ENCODE results near the gene SLC18B1. TPM values are rescaled to one million over a fixed set of nuclear protein-coding genes. Genes with fewer than 3 reads are reported as not detected.

SLC18B1 gene
- total and polyA plus RNA-seq, 2 of the 8 experiments (the other 6 are each of a cell fraction or from before 2014, with no cell fraction given) = 17.2 to 23.4 TPM

DNA sequence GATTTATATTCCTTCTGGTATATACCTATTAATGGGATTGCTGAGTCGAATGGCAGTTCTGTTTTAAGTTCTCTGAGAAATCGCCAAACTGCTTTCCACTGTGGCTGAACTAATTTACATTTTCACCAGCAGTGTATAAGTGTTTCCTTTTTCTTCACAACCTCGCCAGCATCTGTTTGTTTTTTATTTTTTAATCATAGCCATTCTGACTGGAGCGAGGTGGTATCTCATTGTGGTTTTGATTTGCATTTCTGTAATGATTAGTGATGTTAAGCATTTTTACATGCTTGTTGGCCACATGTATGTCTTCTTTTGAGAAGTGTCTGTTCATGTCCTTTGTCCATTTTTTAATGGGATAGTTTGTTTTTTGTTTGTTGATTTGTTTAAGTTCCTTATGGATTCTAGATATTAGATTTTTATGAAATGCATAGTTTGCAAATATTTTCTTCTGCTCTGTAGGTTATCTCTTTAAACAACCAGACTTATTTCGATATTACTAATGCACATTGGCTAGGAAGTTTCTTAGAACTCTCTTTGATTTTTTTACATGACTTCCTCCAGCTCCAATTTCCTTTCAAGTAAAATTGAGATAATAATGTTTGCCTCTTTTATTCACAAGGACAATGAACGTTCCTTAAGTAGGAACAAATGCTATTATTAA is 72.4 kb downstream of the SLC18B1 start:
- DNase-seq (ENCODE audit: low read depth in 1 of 2, low spot score in 2 of 2) = no peak
- Histone ChIP-seq H3K9ac (replicated peaks in 1 of 4; ENCODE audit: extremely low read depth in 1 of 4, low read depth in 3 of 4, low read length in 3 of 4) (no peak overlapping the region), H3K4ac (replicated peaks; ENCODE audit: insufficient read length, low read depth, low read length) (no peak overlapping the region), H3K36me3 (ENCODE audit: control insufficient read depth in 2 of 4, insufficient read depth in 4 of 4, low read length in 3 of 4) (no peaks in the 10 kb centered on the region), H3K9me3 (ENCODE audit: insufficient read depth in 2 of 2, low read depth in 1 of 2, low read length in 1 of 2) (no peaks in the 10 kb centered on the region), H4K91ac (replicated peaks; ENCODE audit: insufficient read length, low read length) (no peak overlapping the region), H3K27ac (ENCODE audit: low read depth, low read length) (no peak overlapping the region), H3K79me2 (ENCODE audit: control insufficient read depth in 1 of 2, insufficient read depth in 2 of 2, low read length in 2 of 2) (no peaks in the 10 kb centered on the region), H3K14ac (ENCODE audit: insufficient read length) (no peak overlapping the region), H3K4me3 (ENCODE audit: extremely low read depth in 1 of 4, insufficient read depth in 2 of 4, low read depth in 3 of 4, low read length in 4 of 4) (no peak overlapping the region), H2BK120ac (replicated peaks; ENCODE audit: low read depth, low read length) (no peak overlapping the region), H2BK5ac (ENCODE audit: low read depth, low read length) (no peak overlapping the region), H3K4me1 (replicated peaks in 1 of 4; ENCODE audit: control insufficient read depth in 3 of 4, insufficient read depth in 4 of 4, low read length in 3 of 4) (no peaks in the 10 kb centered on the region), H2BK15ac (ENCODE audit: low read length) (no peak overlapping the region), H4K20me1 (replicated peaks in 1 of 2; ENCODE audit: control insufficient read depth in 1 of 2, insufficient read depth in 2 of 2, low read length in 2 of 2) (no peaks in the 10 kb centered on the region), H3K4me2 (ENCODE audit: insufficient read depth in 1 of 2, low read depth in 2 of 2, low read length in 2 of 2) (no peak overlapping the region), H4K5ac (ENCODE audit: insufficient read length, low read depth, low read length) (no peak overlapping the region), H2BK12ac (ENCODE audit: low read depth, low read length) (no peak overlapping the region), H2AK5ac (ENCODE audit: low read depth, low read length) (no peak overlapping the region), H3K27me3 (replicated peaks in 1 of 4; ENCODE audit: control insufficient read depth in 3 of 4, extremely low read depth in 1 of 4, insufficient read depth in 3 of 4, low read length in 3 of 4) (no peaks in the 10 kb centered on the region), H3K23ac (ENCODE audit: insufficient read length) (no peak overlapping the region), H4K8ac (ENCODE audit: extremely low read depth, insufficient read depth, low read length) (no peak overlapping the region), H2BK20ac (ENCODE audit: low read length) (no peak overlapping the region), H3K23me2 (ENCODE audit: low read depth, low read length) (no peaks in the 10 kb centered on the region), H3K18ac (ENCODE audit: extremely low read depth, low read length) (no peak overlapping the region), H3K56ac (replicated peaks; ENCODE audit: insufficient read length, low read depth, low read length) (no peak overlapping the region), H2AFZ (ENCODE audit: low read length) (no peak overlapping the region), H3K79me1 (ENCODE audit: low read depth, low read length) (no peaks in the 10 kb centered on the region)
- FAIRE-seq = no peak
- POLR2A ChIA-PET (ENCODE audit: partially characterized antibody) = no interaction called here
- 87% methylated on average over 6 of the region's 6 CpGs; no CpG with 5 or more reads in 1 of the 2 experiments for WGBS, 2 experiments (ENCODE audit: extremely low coverage in 1 of 2, insufficient coverage in 1 of 2, insufficient read length in 1 of 2, insufficient replicate concordance in 2 of 2, low coverage in 1 of 2, low lambda C conversion rate in 2 of 2, missing lambda C conversion rate in 1 of 2)
- CTCF ChIA-PET (ENCODE audit: partially characterized antibody) = no interaction called here
- TF ChIP-seq CREB1 (IDR thresholded peaks at IDR 0.05) (no peak), SP1 (IDR thresholded peaks at IDR 0.05; ENCODE audit: low read depth, low read length) (no peak), EZH2 (IDR thresholded peaks at IDR 0.05; ENCODE audit: low read depth, low read length, severe bottlenecking) (no peak), TAF1 (IDR thresholded peaks at IDR 0.05; ENCODE audit: low read depth, low read length) (no peak), SAP30 (IDR thresholded peaks at IDR 0.05; ENCODE audit: insufficient read depth, insufficient replicate concordance, low read length) (no peak), PHF8 (conservative IDR thresholded peaks at IDR 0.05; ENCODE audit: low read depth, low read length) (no peak), SIN3A (conservative IDR thresholded peaks at IDR 0.05 in 1 of 2, IDR thresholded peaks at IDR 0.05 in 1 of 2; ENCODE audit: low read depth in 1 of 2, low read length in 2 of 2) (no peak), KDM4A (IDR thresholded peaks at IDR 0.05; ENCODE audit: low read depth, low read length, severe bottlenecking) (no peak), CEBPB (IDR thresholded peaks at IDR 0.05; ENCODE audit: low read depth, low read length) (no peak), RAD21 (IDR thresholded peaks at IDR 0.05 in 1 of 2, conservative IDR thresholded peaks at IDR 0.05 in 1 of 2; ENCODE audit: low read depth in 2 of 2, low read length in 2 of 2) (no peak), NANOG (IDR thresholded peaks at IDR 0.05; ENCODE audit: insufficient read depth, low read depth, low read length, poor library complexity, severe bottlenecking) (no peak), SIX5 (IDR thresholded peaks at IDR 0.05; ENCODE audit: low read depth, low read length) (no peak)
- TF ChIP-seq, protein P1, sequence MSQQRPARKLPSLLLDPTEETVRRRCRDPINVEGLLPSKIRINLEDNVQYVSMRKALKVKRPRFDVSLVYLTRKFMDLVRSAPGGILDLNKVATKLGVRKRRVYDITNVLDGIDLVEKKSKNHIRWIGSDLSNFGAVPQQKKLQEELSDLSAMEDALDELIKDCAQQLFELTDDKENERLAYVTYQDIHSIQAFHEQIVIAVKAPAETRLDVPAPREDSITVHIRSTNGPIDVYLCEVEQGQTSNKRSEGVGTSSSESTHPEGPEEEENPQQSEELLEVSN (IDR thresholded peaks at IDR 0.05) = no peak

Measured in H1 (cell line).